GM23248 (cell line): ENCODE measurements around the gene CCDC183. TPM values are rescaled to one million over a fixed set of nuclear protein-coding genes. Genes with fewer than 3 reads are reported as not detected.

Experiments used
- DNase-seq: peaks from one replicate; pipeline ENCODE4 v3.0.0-alpha.2; 2015
- H2AFZ ChIP-seq: fragments of 200-600 bp; sonication (generic); 2 replicates; pipeline ENCODE4 v1.6.1; 2016; ENCODE audit warnings: antibody characterized with exemption
- H3F3A ChIP-seq: fragments of 200-600 bp; sonication (generic); 2 replicates; pipeline ENCODE4 v1.6.1; 2016; ENCODE audit warnings: mild to moderate bottlenecking, antibody characterized with exemption, mixed run types; ENCODE audit not compliant: insufficient read depth
- H3K27ac ChIP-seq: fragments of 200-600 bp; sonication (generic); 2 replicates; pipeline ENCODE4 v1.5.1; 2016; ENCODE audit warnings: mild to moderate bottlenecking
- H3K27me3 ChIP-seq: fragments of 200-600 bp; sonication (generic); replicated peaks from 2 replicates; pipeline ENCODE4 v1.6.1; 2016; ENCODE audit warnings: mild to moderate bottlenecking; ENCODE audit not compliant: insufficient read depth
- H3K36me3 ChIP-seq: fragments of 200-600 bp; sonication (generic); 2 replicates; pipeline ENCODE4 v1.6.1; 2016; ENCODE audit warnings: low read depth, mild to moderate bottlenecking
- H3K4me1 ChIP-seq: fragments of 200-600 bp; sonication (generic); 2 replicates; pipeline ENCODE4 v1.6.1; 2016; ENCODE audit warnings: mild to moderate bottlenecking; ENCODE audit not compliant: insufficient read depth
- H3K4me2 ChIP-seq: fragments of 200-600 bp; sonication (generic); one replicate; pipeline ENCODE4 v1.6.1; 2016; ENCODE audit warnings: mild to moderate bottlenecking; ENCODE audit not compliant: unreplicated experiment
- H3K4me3 ChIP-seq: fragments of 200-600 bp; sonication (generic); 2 replicates; pipeline ENCODE4 v1.5.1; 2016; ENCODE audit warnings: mild to moderate bottlenecking
- H3K79me2 ChIP-seq: fragments of 200-600 bp; sonication (generic); 2 replicates; pipeline ENCODE4 v1.6.1; 2016; ENCODE audit warnings: mild to moderate bottlenecking; ENCODE audit not compliant: insufficient read depth
- H3K9ac ChIP-seq: fragments of 200-600 bp; sonication (generic); 2 replicates; pipeline ENCODE4 v1.6.1; 2016; ENCODE audit warnings: mild to moderate bottlenecking
- H3K9me2 ChIP-seq: fragments of 200-600 bp; sonication (generic); 2 replicates; pipeline ENCODE4 v1.6.1; 2016; ENCODE audit warnings: mixed run types, mild to moderate bottlenecking, moderate library complexity; ENCODE audit not compliant: insufficient read depth
- H3K9me3 ChIP-seq: fragments of 200-600 bp; sonication (generic); one replicate; pipeline ENCODE4 v1.6.1; 2017; ENCODE audit warnings: low read depth
- H4K20me1 ChIP-seq: fragments of 200-600 bp; sonication (generic); 2 replicates; pipeline ENCODE4 v1.6.0; 2016; ENCODE audit not compliant: insufficient read depth
- EZH2 ChIP-seq: fragments of 200-600 bp; sonication (generic); IDR thresholded peaks from 2 replicates; pipeline ENCODE4 v1.6.1; 2018; ENCODE audit warnings: antibody characterized with exemption, mild to moderate bottlenecking; ENCODE audit not compliant: insufficient read depth, poor library complexity, severe bottlenecking
- EZH2phosphoT487 ChIP-seq: fragments of 200-600 bp; sonication (generic); IDR thresholded peaks from 2 replicates; pipeline ENCODE4 v1.6.1; 2018; ENCODE audit warnings: antibody characterized with exemption, moderate library complexity, mild to moderate bottlenecking, low read depth; ENCODE audit not compliant: insufficient read depth
- WGBS, 2 experiments: methylation state at CpG; one replicate each; pipeline ENCODE4 v1.1.6; 2015 to 2017; ENCODE audit warnings: low lambda C conversion rate in 2 of 2, low coverage in 1 of 2; ENCODE audit errors: missing lambda C conversion rate in 2 of 2; 5-methylcytosine and 5-hydroxymethylcytosine counted together
- in situ Hi-C: fragments of 300-500 bp; cut with MboI; formaldehyde crosslinking; loops from 2 replicates; pipeline ENCODE4 v1.15.0; 2020
- polyA plus RNA-seq: library from polyadenylated mRNA; unstranded; fragments of >200 nt; fragmentation: Nextera tagmentation; extraction: Ambion mirVana; gene quantifications from 2 replicates; pipeline ENCODE4 v1.2.1, GENCODE V29; 2016
- total RNA-seq: library from RNA; depleted of rRNA; stranded (reverse); fragments of >200 nt; shearing (Covaris generic); gene quantifications from 2 replicates; pipeline ENCODE4 v1.2.3, GENCODE V29; 2014

Gene CCDC183
- total and polyA plus RNA-seq, 2 experiments from 2014 or later = 0.76 to 1.5 TPM

GRCh38 chr9:136748666-136749611, 47.2 kb upstream of the CCDC183 start:
- no peak overlapping the region for H2AFZ ChIP-seq
- peaks cover 10% of the 10 kb centered on the region for H3F3A ChIP-seq
- H3K4me1 ChIP-seq = no peaks in the 10 kb centered on the region
- no peaks in the 10 kb centered on the region for H3K9me2 ChIP-seq
- no peak overlapping the region for H3K4me3 ChIP-seq
- H3K27me3 ChIP-seq = no peaks in the 10 kb centered on the region; the same call in 1 of the 2 replicates
- no peak overlapping the region for H3K4me2 ChIP-seq
- H3K9me3 ChIP-seq = no peaks in the 10 kb centered on the region
- no peak overlapping the region for H3K27ac ChIP-seq
- no peaks in the 10 kb centered on the region for H4K20me1 ChIP-seq
- DNase-seq = no peak
- no peak overlapping the region for H3K9ac ChIP-seq
- H3K36me3 ChIP-seq = no peaks in the 10 kb centered on the region
- in situ Hi-C loops = no loop called here
- TF ChIP-seq EZH2phosphoT487 (no peak), EZH2 (no peak)
- H3K79me2 ChIP-seq = no peaks in the 10 kb centered on the region
- 76 to 80% methylated on average over 21 of the region's 21 CpGs for WGBS, 2 experiments

DNA sequence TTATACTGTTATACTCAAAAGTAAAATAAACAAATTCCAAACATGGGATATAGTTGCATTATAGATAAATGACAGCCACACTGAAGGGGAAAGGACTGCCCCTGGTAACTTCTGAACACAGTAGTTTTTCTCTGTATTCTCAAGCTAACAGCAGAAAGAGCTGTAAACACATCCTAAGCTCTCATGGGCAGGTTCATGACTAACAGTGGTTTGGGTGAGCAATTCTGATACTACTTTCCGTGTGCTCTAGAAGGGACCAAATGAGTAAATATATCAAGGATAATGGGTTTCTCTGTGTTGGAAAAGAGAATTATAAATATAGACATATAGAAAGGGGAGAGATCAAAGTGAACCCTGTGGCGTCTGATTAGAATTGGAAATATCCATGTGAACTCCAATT, 45.6 kb upstream of the CCDC183 start:
- Histone ChIP-seq H3K36me3 (no peaks in the 10 kb centered on the region), H3K27me3 (no peaks in the 10 kb centered on the region; the same call in 1 of the 2 replicates), H3K27ac (no peak overlapping the region), H3K4me1 (no peaks in the 10 kb centered on the region), H3K9ac (no peak overlapping the region), H3K9me2 (no peaks in the 10 kb centered on the region), H3K4me2 (no peak overlapping the region), H2AFZ (no peak overlapping the region), H3K9me3 (no peaks in the 10 kb centered on the region), H3K4me3 (no peak overlapping the region), H4K20me1 (no peaks in the 10 kb centered on the region), H3K79me2 (no peaks in the 10 kb centered on the region), H3F3A (peaks cover 10% of the 10 kb centered on the region)
- peak; percentile 62 for DNase-seq
- TF ChIP-seq EZH2phosphoT487 (no peak), EZH2 (no peak)
- 0 to 6% methylated on average over 2 of the region's 2 CpGs for WGBS, 2 experiments
- in situ Hi-C loops = no loop called here

- no peaks in the 10 kb centered on the region for H3K27me3 ChIP-seq
- no peak for TF ChIP-seq EZH2phosphoT487
- TF ChIP-seq EZH2 = no peak
- H3K27ac ChIP-seq = no peak overlapping the region
- H3K4me3 ChIP-seq = no peak overlapping the region
- no peaks in the 10 kb centered on the region for H4K20me1 ChIP-seq
- H3K9ac ChIP-seq = no peak overlapping the region
- H3K9me3 ChIP-seq = no peaks in the 10 kb centered on the region
- no peak overlapping the region for H3K4me2 ChIP-seq
- no peaks in the 10 kb centered on the region for H3K79me2 ChIP-seq
- no peak for DNase-seq
- in situ Hi-C loops = no loop called here
- no peak overlapping the region for H2AFZ ChIP-seq
- no peaks in the 10 kb centered on the region for H3K36me3 ChIP-seq
- 88 to 92% methylated on average over 1 of the region's 1 CpG for WGBS, 2 experiments
- H3K4me1 ChIP-seq = no peaks in the 10 kb centered on the region
- no peaks in the 10 kb centered on the region for H3K9me2 ChIP-seq
- peaks cover 10% of the 10 kb centered on the region for H3F3A ChIP-seq
These were observed 44.9 kb upstream of the CCDC183 start for GRCh38 chr9:136751244-136751643.

GRCh38 chr9:136751814-136752213, 44.3 kb upstream of the CCDC183 start:
- Histone ChIP-seq H3K4me2 (no peak overlapping the region), H3K9me2 (no peaks in the 10 kb centered on the region), H3K4me1 (no peaks in the 10 kb centered on the region), H3K36me3 (no peaks in the 10 kb centered on the region), H2AFZ (no peak overlapping the region), H3K27ac (no peak overlapping the region), H3K79me2 (no peaks in the 10 kb centered on the region), H3K27me3 (no peaks in the 10 kb centered on the region), H3F3A (peaks cover 10% of the 10 kb centered on the region), H4K20me1 (no peaks in the 10 kb centered on the region), H3K4me3 (no peak overlapping the region), H3K9ac (no peak overlapping the region), H3K9me3 (no peaks in the 10 kb centered on the region)
- in situ Hi-C loops = no loop called here
- no peak for TF ChIP-seq EZH2phosphoT487
- no peak for TF ChIP-seq EZH2
- no peak for DNase-seq
